ENCODE measurements around the gene DNAH9. TPM values are rescaled to one million over a fixed set of nuclear protein-coding genes. Genes with fewer than 3 reads are reported as not detected.

The DNAH9 gene
- total and polyA plus RNA-seq, 4 donors: under 0.01 to 0.09 TPM; not detected in 2

- TF ChIP-seq FOXA2 (IDR thresholded peaks at IDR 0.05): no peak
- TF ChIP-seq, protein P1, sequence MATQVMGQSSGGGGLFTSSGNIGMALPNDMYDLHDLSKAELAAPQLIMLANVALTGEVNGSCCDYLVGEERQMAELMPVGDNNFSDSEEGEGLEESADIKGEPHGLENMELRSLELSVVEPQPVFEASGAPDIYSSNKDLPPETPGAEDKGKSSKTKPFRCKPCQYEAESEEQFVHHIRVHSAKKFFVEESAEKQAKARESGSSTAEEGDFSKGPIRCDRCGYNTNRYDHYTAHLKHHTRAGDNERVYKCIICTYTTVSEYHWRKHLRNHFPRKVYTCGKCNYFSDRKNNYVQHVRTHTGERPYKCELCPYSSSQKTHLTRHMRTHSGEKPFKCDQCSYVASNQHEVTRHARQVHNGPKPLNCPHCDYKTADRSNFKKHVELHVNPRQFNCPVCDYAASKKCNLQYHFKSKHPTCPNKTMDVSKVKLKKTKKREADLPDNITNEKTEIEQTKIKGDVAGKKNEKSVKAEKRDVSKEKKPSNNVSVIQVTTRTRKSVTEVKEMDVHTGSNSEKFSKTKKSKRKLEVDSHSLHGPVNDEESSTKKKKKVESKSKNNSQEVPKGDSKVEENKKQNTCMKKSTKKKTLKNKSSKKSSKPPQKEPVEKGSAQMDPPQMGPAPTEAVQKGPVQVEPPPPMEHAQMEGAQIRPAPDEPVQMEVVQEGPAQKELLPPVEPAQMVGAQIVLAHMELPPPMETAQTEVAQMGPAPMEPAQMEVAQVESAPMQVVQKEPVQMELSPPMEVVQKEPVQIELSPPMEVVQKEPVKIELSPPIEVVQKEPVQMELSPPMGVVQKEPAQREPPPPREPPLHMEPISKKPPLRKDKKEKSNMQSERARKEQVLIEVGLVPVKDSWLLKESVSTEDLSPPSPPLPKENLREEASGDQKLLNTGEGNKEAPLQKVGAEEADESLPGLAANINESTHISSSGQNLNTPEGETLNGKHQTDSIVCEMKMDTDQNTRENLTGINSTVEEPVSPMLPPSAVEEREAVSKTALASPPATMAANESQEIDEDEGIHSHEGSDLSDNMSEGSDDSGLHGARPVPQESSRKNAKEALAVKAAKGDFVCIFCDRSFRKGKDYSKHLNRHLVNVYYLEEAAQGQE (IDR thresholded peaks at IDR 0.05): no peak
- no peak for TF ChIP-seq YY1 (IDR thresholded peaks at IDR 0.05)
These were observed 43.4 kb downstream of the DNAH9 start (continued) for GRCh38 chr17:11641521-11642275.

DNA sequence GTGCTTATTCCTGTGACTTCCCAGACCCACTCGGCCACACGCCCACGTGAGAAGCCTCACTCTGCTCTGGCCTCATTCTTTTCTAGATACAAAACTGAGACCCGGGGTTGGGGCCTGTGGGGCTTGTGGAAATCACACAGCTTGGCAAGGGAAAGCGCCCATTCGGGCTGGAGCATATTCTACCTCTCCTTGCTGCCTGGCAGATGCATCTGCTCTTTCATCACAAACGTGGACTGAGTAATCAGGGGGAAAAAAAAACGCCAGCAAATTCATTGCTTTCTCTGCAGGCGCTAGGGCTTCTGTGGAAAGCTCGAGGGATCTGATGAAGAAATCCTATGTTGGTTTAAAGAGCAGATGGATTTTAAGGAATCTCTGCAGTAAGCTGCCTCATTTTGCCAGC lies 44.4 kb downstream of the DNAH9 start:
- TF ChIP-seq, protein P1 (IDR thresholded peaks at IDR 0.05): no peak
- TF ChIP-seq, protein P2, sequence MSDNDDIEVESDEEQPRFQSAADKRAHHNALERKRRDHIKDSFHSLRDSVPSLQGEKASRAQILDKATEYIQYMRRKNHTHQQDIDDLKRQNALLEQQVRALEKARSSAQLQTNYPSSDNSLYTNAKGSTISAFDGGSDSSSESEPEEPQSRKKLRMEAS (IDR thresholded peaks at IDR 0.05): no peak
- TF ChIP-seq GABPA (IDR thresholded peaks at IDR 0.05 in 1 of 2, conservative IDR thresholded peaks at IDR 0.05 in 1 of 2): no peak
- TF ChIP-seq, protein P3, sequence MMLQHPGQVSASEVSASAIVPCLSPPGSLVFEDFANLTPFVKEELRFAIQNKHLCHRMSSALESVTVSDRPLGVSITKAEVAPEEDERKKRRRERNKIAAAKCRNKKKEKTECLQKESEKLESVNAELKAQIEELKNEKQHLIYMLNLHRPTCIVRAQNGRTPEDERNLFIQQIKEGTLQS (IDR thresholded peaks at IDR 0.05): no peak
- no peak for TF ChIP-seq CTCF (IDR thresholded peaks at IDR 0.05; ENCODE audit: low read depth, low read length, missing input control)
- no peak for TF ChIP-seq EGR1 (IDR thresholded peaks at IDR 0.05; ENCODE audit: low read depth in 2 of 2)
- no peak for TF ChIP-seq HNF4A (conservative IDR thresholded peaks at IDR 0.05)
- Histone ChIP-seq H3K27me3 (ENCODE audit: control insufficient read depth in 4 of 4, insufficient read depth in 4 of 4, low read length in 3 of 4) (peaks cover 0 to 5% (median 0%) of the 10 kb centered on the region in 4 donors), H3K9me3 (ENCODE audit: control insufficient read depth in 4 of 4, low read length in 3 of 4) (no peaks in the 10 kb centered on the region), H3K4me1 (ENCODE audit: control insufficient read depth in 4 of 4, insufficient read depth in 4 of 4, low read length in 3 of 4) (peaks cover 0 to 5% (median 4%) of the 10 kb centered on the region in 4 donors), H3K36me3 (ENCODE audit: control insufficient read depth in 4 of 4, insufficient read depth in 3 of 4, low read depth in 1 of 4, low read length in 3 of 4) (no peaks in the 10 kb centered on the region), H3K27ac (ENCODE audit: low read depth in 1 of 2, low read length in 2 of 2) (no peak overlapping the region), H3K4me3 (ENCODE audit: low read depth in 1 of 3, low read length in 3 of 3) (no peak overlapping the region), H3K9ac (ENCODE audit: low read depth in 1 of 2, low read length in 2 of 2) (no peak overlapping the region)
- no peak for DNase-seq (ENCODE audit: low spot score)
- WGBS: 76% methylated on average over 10 of the region's 10 CpGs

Measured in liver (tissue), 9 donors.